Fibroblast of lung (primary cell): ENCODE results near the gene KIF3A. TPM values are rescaled to one million over a fixed set of nuclear protein-coding genes. Genes with fewer than 3 reads are reported as not detected.

Experiments used
- DNase-seq, 2 donors: peaks; one replicate each; pipeline versions ENCODE4 v3.0.0 to v3.0.0-alpha.2; 2010; ENCODE audit warnings: low read depth in 2 of 2
- H2AFZ ChIP-seq: 2 replicates; pipeline ENCODE4 v1.5.1; 2012; ENCODE audit warnings: low read length, control low read depth, inconsistent platforms
- H3K27ac ChIP-seq: 2 replicates; pipeline ENCODE4 v1.5.1; 2011; ENCODE audit warnings: low read length, control low read depth; ENCODE audit not compliant: insufficient read depth
- H3K27me3 ChIP-seq: 2 replicates; pipeline ENCODE4 v1.5.1; 2011; ENCODE audit warnings: mild to moderate bottlenecking, low read length; ENCODE audit not compliant: control insufficient read depth, insufficient read depth
- H3K36me3 ChIP-seq: 2 replicates; pipeline ENCODE4 v1.5.1; 2011; ENCODE audit warnings: low read length; ENCODE audit not compliant: control insufficient read depth, insufficient read depth
- H3K4me1 ChIP-seq: 2 replicates; pipeline ENCODE4 v1.5.1; 2011; ENCODE audit warnings: low read length; ENCODE audit not compliant: control insufficient read depth, insufficient read depth; ENCODE audit errors: extremely low read depth
- H3K4me2 ChIP-seq: 2 replicates; pipeline ENCODE4 v1.5.1; 2011; ENCODE audit warnings: low read length, control low read depth; ENCODE audit not compliant: insufficient read depth; ENCODE audit errors: extremely low read depth
- H3K4me3 ChIP-seq, 4 experiments: fragments of 200-600 bp in 1 of 4; sonication (generic) in 1 of 4; replicated peaks in 1 of 4; 2 replicates each; pipeline ENCODE4 v1.5.1; 2011 to 2016; ENCODE audit warnings: low read length in 4 of 4, low read depth in 3 of 4, mild to moderate bottlenecking in 3 of 4, control low read depth in 2 of 4, inconsistent platforms in 1 of 4, mixed read lengths in 1 of 4; ENCODE audit not compliant: insufficient read depth in 1 of 4; ENCODE audit errors: control extremely low read depth in 1 of 4
- H3K79me2 ChIP-seq: 2 replicates; pipeline ENCODE4 v1.5.1; 2012; ENCODE audit warnings: mild to moderate bottlenecking, low read length, inconsistent platforms; ENCODE audit not compliant: control insufficient read depth, insufficient read depth
- H3K9ac ChIP-seq: 2 replicates; pipeline ENCODE4 v1.5.1; 2011; ENCODE audit warnings: mild to moderate bottlenecking, low read length, control low read depth; ENCODE audit not compliant: insufficient read depth
- H3K9me3 ChIP-seq: 2 replicates; pipeline ENCODE4 v1.5.1; 2012; ENCODE audit warnings: low read depth, low read length; ENCODE audit not compliant: control insufficient read depth, insufficient read depth
- H4K20me1 ChIP-seq: 2 replicates; pipeline ENCODE4 v1.5.1; 2011; ENCODE audit warnings: low read length; ENCODE audit not compliant: control insufficient read depth, insufficient read depth; ENCODE audit errors: extremely low read depth
- CTCF ChIP-seq, 2 donors: IDR thresholded peaks in 1 of 2; conservative IDR thresholded peaks in 1 of 2; 1 replicate in 1 of 2; 2 replicates in 1 of 2; pipeline ENCODE4 v1.5.1; 2011 to 2012; ENCODE audit warnings: low read length in 2 of 2, control low read depth in 1 of 2, inconsistent platforms in 1 of 2, low read depth in 1 of 2, mild to moderate bottlenecking in 1 of 2
- EZH2 ChIP-seq: IDR thresholded peaks from 2 replicates; pipeline ENCODE4 v1.5.1; 2012; ENCODE audit warnings: low read length, control low read depth, mild to moderate bottlenecking; ENCODE audit errors: missing control alignments
- polyA plus RNA-seq, 2 donors: library from polyadenylated mRNA; depleted of rRNA in 1 of 2; stranded (reverse) in 1 of 2; unstranded in 1 of 2; fragments of >200 nt; gene quantifications; 2 replicates each; pipeline ENCODE4 v1.2.1, GENCODE V29; 2011 to 2012; ENCODE audit warnings: missing spikeins in 1 of 2
- total RNA-seq: library from RNA; depleted of rRNA; stranded (reverse); fragments of >200 nt; gene quantifications from 2 replicates; pipeline ENCODE4 v1.2.1, GENCODE V29; 2014

KIF3A gene
- total and polyA plus RNA-seq, 2 donors (not counting 1 experiment from before 2014, with no cell fraction given), result 8.8 to 11.2 TPM

- no peak for TF ChIP-seq CTCF (conservative IDR thresholded peaks at IDR 0.05 in 1 of 2, IDR thresholded peaks at IDR 0.05 in 1 of 2; ENCODE audit: low read depth in 1 of 2, low read length in 2 of 2)
- TF ChIP-seq EZH2, result no peak
- H3K27me3 ChIP-seq, result no peaks in the 10 kb centered on the region
- H3K4me2 ChIP-seq, result no peak overlapping the region
- no peak overlapping the region for H3K4me3 ChIP-seq
- no peak overlapping the region for H3K9ac ChIP-seq
- no peaks in the 10 kb centered on the region for H4K20me1 ChIP-seq
- no peak overlapping the region for H2AFZ ChIP-seq
- H3K27ac ChIP-seq, result no peak overlapping the region
- DNase-seq, result no peak
- H3K36me3 ChIP-seq, result no peaks in the 10 kb centered on the region
- H3K4me1 ChIP-seq, result peaks cover 9% of the 10 kb centered on the region
- no peaks in the 10 kb centered on the region for H3K79me2 ChIP-seq
- H3K9me3 ChIP-seq, result no peaks in the 10 kb centered on the region
Observed at GRCh38 chr5:132681983-132682382, 55.4 kb downstream of the KIF3A start.

- no peaks in the 10 kb centered on the region for H3K79me2 ChIP-seq
- TF ChIP-seq CTCF (conservative IDR thresholded peaks at IDR 0.05 in 1 of 2, IDR thresholded peaks at IDR 0.05 in 1 of 2; ENCODE audit: low read depth in 1 of 2, low read length in 2 of 2), result no peak
- no peak for TF ChIP-seq EZH2
- no peak overlapping the region for H2AFZ ChIP-seq
- no peaks in the 10 kb centered on the region for H3K36me3 ChIP-seq
- H3K4me1 ChIP-seq, result peaks cover 13% of the 10 kb centered on the region
- no peaks in the 10 kb centered on the region for H4K20me1 ChIP-seq
- no peak overlapping the region for H3K27ac ChIP-seq
- H3K9ac ChIP-seq, result no peak overlapping the region
- no peak overlapping the region for H3K4me2 ChIP-seq
- H3K9me3 ChIP-seq, result no peaks in the 10 kb centered on the region
- H3K27me3 ChIP-seq, result no peaks in the 10 kb centered on the region
- no peak overlapping the region for H3K4me3 ChIP-seq
- DNase-seq, result no peak
Observed at GRCh38 chr5:132681476-132681831, 55.9 kb downstream of the KIF3A start.

GRCh38 chr5:132680780-132681475, 56.4 kb downstream of the KIF3A start:
- H3K36me3 ChIP-seq, result no peaks in the 10 kb centered on the region
- H3K79me2 ChIP-seq, result no peaks in the 10 kb centered on the region
- H3K4me1 ChIP-seq, result peaks cover 13% of the 10 kb centered on the region
- no peak for DNase-seq
- H3K27ac ChIP-seq, result no peak overlapping the region
- H3K4me3 ChIP-seq, result no peak overlapping the region
- H2AFZ ChIP-seq, result no peak overlapping the region
- TF ChIP-seq EZH2 (no peak), CTCF (conservative IDR thresholded peaks at IDR 0.05 in 1 of 2, IDR thresholded peaks at IDR 0.05 in 1 of 2; ENCODE audit: low read depth in 1 of 2, low read length in 2 of 2) (no peak)
- H4K20me1 ChIP-seq, result no peaks in the 10 kb centered on the region
- no peak overlapping the region for H3K9ac ChIP-seq
- no peaks in the 10 kb centered on the region for H3K27me3 ChIP-seq
- no peaks in the 10 kb centered on the region for H3K9me3 ChIP-seq
- H3K4me2 ChIP-seq, result no peak overlapping the region
